K562 (cell line): ENCODE measurements around the gene MAGEB1. TPM values are rescaled to one million over a fixed set of nuclear protein-coding genes. Genes with fewer than 3 reads are reported as not detected.

Experiments
- ADNP ChIP-seq: fragments of 200-800 bp; sonication (Bioruptor generic); IDR thresholded peaks from 2 replicates; pipeline ENCODE4 v1.6.1; 2016; ENCODE audit warnings: missing genetic modification characterization, missing compliant biosample characterization
- CBX2 ChIP-seq: fragments of 200-600 bp; sonication (generic); IDR thresholded peaks from one replicate; pipeline ENCODE4 v1.6.1; 2012; ENCODE audit warnings: mild to moderate bottlenecking, low read length, inconsistent platforms; ENCODE audit not compliant: insufficient read depth, poor library complexity, severe bottlenecking
- E2F3 ChIP-seq: fragments of 250-450 bp; sonication (Bioruptor Pico); IDR thresholded peaks from 2 replicates; pipeline ENCODE4 v1.4.0; 2020; ENCODE audit warnings: mild to moderate bottlenecking
- FIP1L1 ChIP-seq: fragments of 200-400 bp; formaldehyde crosslinking; IDR thresholded peaks from 2 replicates; pipeline ENCODE4 v1.6.1; 2018; ENCODE audit warnings: mild to moderate bottlenecking, low read depth, low read length; ENCODE audit not compliant: poor library complexity, severe bottlenecking
- IFI16 ChIP-seq: fragments of 250-450 bp; sonication (Bioruptor Pico); IDR thresholded peaks from 2 replicates; pipeline ENCODE4 v2.1.2; 2022; ENCODE audit warnings: mild to moderate bottlenecking, inconsistent platforms
- ILK ChIP-seq: fragments of 450-650 bp; IDR thresholded peaks from 2 replicates; pipeline ENCODE4 v1.6.1; 2016; ENCODE audit warnings: missing genetic modification characterization, low read depth, mild to moderate bottlenecking, missing compliant biosample characterization, moderate library complexity, borderline replicate concordance
- MAFK ChIP-seq: IDR thresholded peaks from 2 replicates; pipeline ENCODE4 v1.6.1; 2011; ENCODE audit warnings: low read length, improper control_type of control experiment
- NBN ChIP-seq: fragments of 450-650 bp; IDR thresholded peaks from 2 replicates; pipeline ENCODE4 v1.6.1; 2016; ENCODE audit warnings: low read depth, mild to moderate bottlenecking
- NFATC3 ChIP-seq: fragments of 450-650 bp; IDR thresholded peaks from 2 replicates; pipeline ENCODE4 v1.6.1; 2017; ENCODE audit warnings: mild to moderate bottlenecking
- SMC3 ChIP-seq: conservative IDR thresholded peaks from 2 replicates; pipeline ENCODE4 v1.6.1; 2011; ENCODE audit warnings: low read depth, low read length, improper control_type of control experiment; ENCODE audit not compliant: insufficient read depth
- U2AF2 ChIP-seq: fragments of 200-400 bp; formaldehyde crosslinking; optimal IDR thresholded peaks from 2 replicates; pipeline ENCODE3; 2017; ENCODE audit warnings: low read depth, mild to moderate bottlenecking, low read length
- WHSC1 ChIP-seq: IDR thresholded peaks from one replicate; pipeline ENCODE4 v1.6.1; 2012; ENCODE audit warnings: low read length, control low read depth, inconsistent platforms
- XRCC4 ChIP-seq: IDR thresholded peaks from one replicate; pipeline ENCODE4 v1.6.1; 2011; ENCODE audit not compliant: insufficient read depth, insufficient read length; ENCODE audit errors: extremely low read depth
- ZFP36 ChIP-seq: fragments of 150-350 bp; IDR thresholded peaks from 2 replicates; pipeline ENCODE4 v1.6.1; 2018; ENCODE audit warnings: low read length, low read depth; ENCODE audit not compliant: partially characterized antibody
- ZNF217 ChIP-seq: sonication (generic); formaldehyde crosslinking; IDR thresholded peaks from 2 replicates; pipeline ENCODE4 v1.8.0; 2022; ENCODE audit warnings: mild to moderate bottlenecking, missing genetic modification reagents
- ZNF253 ChIP-seq: fragments of 250-450 bp; sonication (Bioruptor Pico); conservative IDR thresholded peaks from 2 replicates; pipeline ENCODE4 v1.6.1; 2021; ENCODE audit warnings: mild to moderate bottlenecking
- ZNF764 ChIP-seq: fragments of 250-450 bp; sonication (Bioruptor Pico); IDR thresholded peaks from 2 replicates; pipeline ENCODE4 v1.4.0; 2020; ENCODE audit warnings: low read depth, mild to moderate bottlenecking, moderate library complexity
- polyA plus RNA-seq, 8 experiments: library from polyadenylated mRNA; depleted of rRNA in 4 of 8; stranded (reverse) in 5 of 8; unstranded in 3 of 8; fragments of >200 nt; fragmentation: Nextera tagmentation in 2 of 8; fragmentation: Illumina TruSeq in 1 of 8; extraction: Ambion mirVana in 2 of 8; extraction: Trizol in 1 of 8; gene quantifications; 2 replicates each; pipeline versions ENCODE4 v1.2.1 to v1.2.3, GENCODE V29; 2011 to 2014; ENCODE audit warnings: inconsistent platforms in 1 of 8, missing spikeins in 1 of 8
- total RNA-seq, 7 experiments: library from RNA; depleted of rRNA in 6 of 7; stranded (reverse); fragments of >200 nt in 6 of 7; fragmentation: Illumina TruSeq in 2 of 7; extraction: Trizol in 2 of 7; gene quantifications; 2 replicates each; pipeline versions ENCODE4 v1.2.1 to v1.2.3, GENCODE V29; 2011 to 2021; ENCODE audit warnings: low replicate concordance in 1 of 7
- TF ChIP-seq, protein P1 (sequence below): fragments of 450-650 bp; IDR thresholded peaks from 2 replicates; pipeline ENCODE4 v1.6.1; 2016; ENCODE audit warnings: low read depth
- TF ChIP-seq, protein P2 (sequence below): fragments of 250-450 bp; sonication (Bioruptor Pico); IDR thresholded peaks from 2 replicates; pipeline ENCODE4 v1.6.1; 2021; ENCODE audit warnings: mild to moderate bottlenecking
- TF ChIP-seq, protein P3 (sequence below): fragments of 450-650 bp; formaldehyde crosslinking; IDR thresholded peaks from 2 replicates; pipeline ENCODE4 v1.4.0; 2022; ENCODE audit warnings: mild to moderate bottlenecking, moderate library complexity

The MAGEB1 gene
- total and polyA plus RNA-seq, 9 of the 15 experiments (the other 6 are each of a cell fraction or from before 2014, with no cell fraction given), result 32.6 to 100 (median 43.4) TPM

DNA sequence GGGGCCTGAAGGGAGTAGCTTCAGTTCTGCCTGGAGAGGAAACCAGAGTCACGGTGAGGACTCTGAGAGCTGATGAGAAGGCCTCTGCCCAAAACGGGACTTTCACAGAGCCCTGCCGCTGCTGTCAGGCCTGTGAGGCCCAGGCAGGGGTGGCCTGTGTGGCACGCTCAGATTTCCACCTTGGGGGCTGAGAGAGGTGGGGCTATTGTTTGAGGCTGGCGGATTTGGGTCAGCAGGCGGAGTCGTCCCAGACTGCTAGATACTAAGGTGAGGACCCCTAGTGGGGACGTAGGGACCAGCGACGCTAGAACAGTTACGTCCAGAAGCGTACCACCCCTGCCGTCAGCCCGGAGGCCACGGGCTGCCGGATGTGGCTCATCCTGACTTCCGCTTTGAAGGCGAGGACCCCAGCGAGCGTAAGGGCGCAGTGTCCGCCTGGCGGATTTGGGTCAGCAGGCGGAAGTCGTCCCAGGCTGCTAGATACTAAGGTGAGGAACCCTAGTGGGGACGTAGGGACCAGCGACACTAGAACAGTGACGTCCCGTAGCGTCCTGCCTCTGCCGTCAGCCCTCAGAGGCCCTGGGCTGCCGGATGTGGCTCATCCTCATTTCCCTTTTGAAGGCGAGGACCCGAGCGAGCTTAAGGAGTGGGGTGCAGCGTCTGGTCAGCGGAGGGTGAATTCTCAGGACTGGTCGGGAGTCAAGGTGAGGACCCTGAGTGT lies at the start of gene MAGEB1 (continued):
- no peak for TF ChIP-seq MAFK
- no peak for TF ChIP-seq ADNP
- TF ChIP-seq ZNF764 (CRISPR knock-in tag), result no peak
- no peak for TF ChIP-seq E2F3 (CRISPR knock-in tag)
- TF ChIP-seq CBX2, result no peak
- TF ChIP-seq, protein P1, sequence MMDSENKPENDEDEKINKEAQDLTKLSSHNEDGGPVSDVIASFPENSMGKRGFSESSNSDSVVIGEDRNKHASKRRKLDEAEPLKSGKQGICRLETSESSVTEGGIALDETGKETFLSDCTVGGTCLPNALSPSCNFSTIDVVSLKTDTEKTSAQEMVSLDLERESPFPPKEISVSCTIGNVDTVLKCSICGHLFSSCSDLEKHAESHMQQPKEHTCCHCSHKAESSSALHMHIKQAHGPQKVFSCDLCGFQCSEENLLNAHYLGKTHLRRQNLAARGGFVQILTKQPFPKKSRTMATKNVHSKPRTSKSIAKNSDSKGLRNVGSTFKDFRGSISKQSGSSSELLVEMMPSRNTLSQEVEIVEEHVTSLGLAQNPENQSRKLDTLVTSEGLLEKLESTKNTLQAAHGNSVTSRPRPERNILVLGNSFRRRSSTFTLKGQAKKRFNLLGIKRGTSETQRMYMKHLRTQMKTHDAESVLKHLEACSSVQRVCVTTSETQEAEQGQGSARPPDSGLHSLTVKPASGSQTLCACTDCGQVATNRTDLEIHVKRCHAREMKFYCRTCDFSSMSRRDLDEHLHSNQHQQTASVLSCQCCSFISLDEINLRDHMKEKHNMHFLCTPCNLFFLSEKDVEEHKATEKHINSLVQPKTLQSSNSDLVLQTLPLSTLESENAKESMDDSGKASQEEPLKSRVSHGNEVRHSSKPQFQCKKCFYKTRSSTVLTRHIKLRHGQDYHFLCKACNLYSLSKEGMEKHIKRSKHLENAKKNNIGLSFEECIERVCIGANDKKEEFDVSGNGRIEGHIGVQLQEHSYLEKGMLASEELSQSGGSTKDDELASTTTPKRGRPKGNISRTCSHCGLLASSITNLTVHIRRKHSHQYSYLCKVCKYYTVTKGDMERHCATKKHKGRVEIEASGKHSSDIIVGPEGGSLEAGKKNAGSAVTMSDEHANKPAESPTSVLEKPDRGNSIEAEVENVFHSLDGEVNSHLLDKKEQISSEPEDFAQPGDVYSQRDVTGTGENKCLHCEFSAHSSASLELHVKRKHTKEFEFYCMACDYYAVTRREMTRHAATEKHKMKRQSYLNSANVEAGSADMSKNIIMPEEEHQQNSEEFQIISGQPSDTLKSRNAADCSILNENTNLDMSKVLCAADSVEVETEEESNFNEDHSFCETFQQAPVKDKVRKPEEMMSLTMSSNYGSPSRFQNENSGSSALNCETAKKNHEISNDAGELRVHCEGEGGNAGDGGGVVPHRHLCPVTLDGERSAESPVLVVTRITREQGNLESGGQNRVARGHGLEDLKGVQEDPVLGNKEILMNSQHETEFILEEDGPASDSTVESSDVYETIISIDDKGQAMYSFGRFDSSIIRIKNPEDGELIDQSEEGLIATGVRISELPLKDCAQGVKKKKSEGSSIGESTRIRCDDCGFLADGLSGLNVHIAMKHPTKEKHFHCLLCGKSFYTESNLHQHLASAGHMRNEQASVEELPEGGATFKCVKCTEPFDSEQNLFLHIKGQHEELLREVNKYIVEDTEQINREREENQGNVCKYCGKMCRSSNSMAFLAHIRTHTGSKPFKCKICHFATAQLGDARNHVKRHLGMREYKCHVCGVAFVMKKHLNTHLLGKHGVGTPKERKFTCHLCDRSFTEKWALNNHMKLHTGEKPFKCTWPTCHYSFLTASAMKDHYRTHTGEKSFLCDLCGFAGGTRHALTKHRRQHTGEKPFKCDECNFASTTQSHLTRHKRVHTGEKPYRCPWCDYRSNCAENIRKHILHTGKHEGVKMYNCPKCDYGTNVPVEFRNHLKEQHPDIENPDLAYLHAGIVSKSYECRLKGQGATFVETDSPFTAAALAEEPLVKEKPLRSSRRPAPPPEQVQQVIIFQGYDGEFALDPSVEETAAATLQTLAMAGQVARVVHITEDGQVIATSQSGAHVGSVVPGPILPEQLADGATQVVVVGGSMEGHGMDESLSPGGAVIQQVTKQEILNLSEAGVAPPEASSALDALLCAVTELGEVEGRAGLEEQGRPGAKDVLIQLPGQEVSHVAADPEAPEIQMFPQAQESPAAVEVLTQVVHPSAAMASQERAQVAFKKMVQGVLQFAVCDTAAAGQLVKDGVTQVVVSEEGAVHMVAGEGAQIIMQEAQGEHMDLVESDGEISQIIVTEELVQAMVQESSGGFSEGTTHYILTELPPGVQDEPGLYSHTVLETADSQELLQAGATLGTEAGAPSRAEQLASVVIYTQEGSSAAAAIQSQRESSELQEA, result no peak
- TF ChIP-seq ZFP36, result no peak
- TF ChIP-seq WHSC1, result no peak
- no peak for TF ChIP-seq FIP1L1
- TF ChIP-seq ZNF217 (CRISPR knock-in tag), result no peak
- 0 out of 2 replicates have a peak, but pooled peaks have one; percentile 32 for TF ChIP-seq NBN
- no peak for TF ChIP-seq SMC3
- TF ChIP-seq XRCC4, result no peak
- TF ChIP-seq IFI16, result no peak
- TF ChIP-seq NFATC3, result no peak
- TF ChIP-seq, protein P2, sequence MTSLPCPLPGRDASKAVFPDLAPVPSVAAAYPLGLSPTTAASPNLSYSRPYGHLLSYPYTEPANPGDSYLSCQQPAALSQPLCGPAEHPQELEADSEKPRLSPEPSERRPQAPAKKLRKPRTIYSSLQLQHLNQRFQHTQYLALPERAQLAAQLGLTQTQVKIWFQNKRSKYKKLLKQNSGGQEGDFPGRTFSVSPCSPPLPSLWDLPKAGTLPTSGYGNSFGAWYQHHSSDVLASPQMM (CRISPR knock-in tag), result no peak
- TF ChIP-seq ZNF253 (CRISPR knock-in tag), result no peak
- TF ChIP-seq, protein P3, sequence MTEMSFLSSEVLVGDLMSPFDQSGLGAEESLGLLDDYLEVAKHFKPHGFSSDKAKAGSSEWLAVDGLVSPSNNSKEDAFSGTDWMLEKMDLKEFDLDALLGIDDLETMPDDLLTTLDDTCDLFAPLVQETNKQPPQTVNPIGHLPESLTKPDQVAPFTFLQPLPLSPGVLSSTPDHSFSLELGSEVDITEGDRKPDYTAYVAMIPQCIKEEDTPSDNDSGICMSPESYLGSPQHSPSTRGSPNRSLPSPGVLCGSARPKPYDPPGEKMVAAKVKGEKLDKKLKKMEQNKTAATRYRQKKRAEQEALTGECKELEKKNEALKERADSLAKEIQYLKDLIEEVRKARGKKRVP, result no peak
- TF ChIP-seq U2AF2, result no peak
- TF ChIP-seq ILK (tag), result no peak
